B cell (primary cell): ENCODE measurements around the gene CD163L1. TPM values are rescaled to one million over a fixed set of nuclear protein-coding genes. Genes with fewer than 3 reads are reported as not detected.

Source experiments
- ATAC-seq: fragments of 200-7000 bp; cut with Tn5 transposase; one replicate; pipeline ENCODE4 v1.10.0; 2021; ENCODE audit warnings: low read depth, mild to moderate bottlenecking, moderate number of reproducible peaks, moderate library complexity
- CTCF ChIA-PET: fragments of 350-600 bp; sonication (Branson Sonifier 250); formaldehyde crosslinking; loops from one replicate; lab custom pipeline; 2021; ENCODE audit warnings: antibody characterized with exemption, inconsistent platforms; lab: Charles Lee
- POLR2A ChIA-PET: fragments of 350-600 bp; sonication (Branson Sonifier 250); formaldehyde crosslinking; loops from one replicate; lab custom pipeline; 2021; ENCODE audit warnings: antibody characterized with exemption; lab: Charles Lee
- DNase-seq: peaks from one replicate; pipeline ENCODE4 v3.0.0; 2013
- H2AFZ ChIP-seq: 2 replicates; pipeline ENCODE4 v1.6.1; 2012; ENCODE audit warnings: mild to moderate bottlenecking, low read depth, low read length; ENCODE audit not compliant: insufficient read depth, poor library complexity, severe bottlenecking
- H3K27ac ChIP-seq, 2 donors: 1 replicate in 1 of 2; 2 replicates in 1 of 2; pipeline ENCODE4 v1.5.1; 2012 to 2013; ENCODE audit warnings: low read length in 2 of 2, mild to moderate bottlenecking in 2 of 2, moderate library complexity in 1 of 2
- H3K27me3 ChIP-seq, 4 experiments: fragments of 200-600 bp in 1 of 4; sonication (generic) in 1 of 4; replicated peaks in 1 of 4; 1 replicate in 2 of 4; 2 replicates in 2 of 4; pipeline versions ENCODE4 v1.6.1 to v1.7.0; 2013 to 2016; ENCODE audit warnings: low read length in 3 of 4, mild to moderate bottlenecking in 2 of 4, mixed read lengths in 1 of 4, moderate library complexity in 1 of 4; ENCODE audit not compliant: insufficient read depth in 4 of 4, control insufficient read depth in 3 of 4; ENCODE audit errors: control extremely low read depth in 1 of 4
- H3K36me3 ChIP-seq, 2 experiments: replicated peaks in 1 of 2; 1 replicate in 1 of 2; 2 replicates in 1 of 2; pipeline versions ENCODE4 v1.6.1 to v1.7.1; 2013; ENCODE audit warnings: low read length in 1 of 2; ENCODE audit not compliant: insufficient read depth in 2 of 2, control insufficient read depth in 1 of 2; ENCODE audit errors: control extremely low read depth in 1 of 2, extremely low read depth in 1 of 2
- H3K4me1 ChIP-seq, 2 donors: fragments of 200-600 bp in 1 of 2; sonication (generic) in 1 of 2; 1 replicate in 1 of 2; 2 replicates in 1 of 2; pipeline versions ENCODE4 v1.5.1 to v1.6.1; 2013 to 2017; ENCODE audit warnings: low read length in 2 of 2; ENCODE audit not compliant: control insufficient read depth in 2 of 2, insufficient read depth in 2 of 2
- H3K4me2 ChIP-seq: replicated peaks from 2 replicates; pipeline ENCODE3; 2012; ENCODE audit warnings: mild to moderate bottlenecking, low read depth, low read length; ENCODE audit not compliant: poor library complexity, severe bottlenecking
- H3K4me3 ChIP-seq, 5 experiments: fragments of 200-600 bp in 1 of 5; sonication (generic) in 1 of 5; 1 replicate in 3 of 5; 2 replicates in 2 of 5; pipeline versions ENCODE4 v1.5.1 to v1.7.0; 2011 to 2016; ENCODE audit warnings: low read length in 4 of 5, mild to moderate bottlenecking in 4 of 5, low read depth in 2 of 5, control low read depth in 1 of 5, moderate library complexity in 1 of 5; ENCODE audit not compliant: insufficient read depth in 1 of 5; ENCODE audit errors: control extremely low read depth in 1 of 5, extremely low read depth in 1 of 5
- H3K79me2 ChIP-seq: fragments of 200-600 bp; sonication (generic); one replicate; pipeline ENCODE4 v1.6.0; 2016; ENCODE audit warnings: low read length; ENCODE audit not compliant: control insufficient read depth, insufficient read depth
- H3K9ac ChIP-seq: fragments of 200-600 bp; sonication (generic); 2 replicates; pipeline ENCODE4 v1.6.1; 2017; ENCODE audit warnings: mild to moderate bottlenecking, low read length, moderate library complexity
- H3K9me3 ChIP-seq, 3 donors: one replicate each; pipeline versions ENCODE4 v1.6.1 to v1.7.1; 2013; ENCODE audit warnings: low read length in 2 of 3; ENCODE audit not compliant: control insufficient read depth in 2 of 3, insufficient read depth in 1 of 3; ENCODE audit errors: control extremely low read depth in 1 of 3
- H4K20me1 ChIP-seq: 2 replicates; pipeline ENCODE4 v1.6.0; 2012; ENCODE audit warnings: mild to moderate bottlenecking, low read length; ENCODE audit not compliant: insufficient read depth, control insufficient read depth, poor library complexity, severe bottlenecking
- H3K27ac Mint-ChIP-seq: one replicate; pipeline ENCODE4 v1.8.0; 2021; ENCODE audit warnings: mixed read lengths
- H3K27me3 Mint-ChIP-seq: one replicate; pipeline ENCODE4 v1.8.0; 2021; ENCODE audit warnings: mixed read lengths
- H3K4me1 Mint-ChIP-seq: one replicate; pipeline ENCODE4 v1.8.0; 2021; ENCODE audit warnings: mixed read lengths
- H3K4me3 Mint-ChIP-seq: one replicate; pipeline ENCODE4 v1.8.0; 2021; ENCODE audit warnings: mixed read lengths
- H3K9me3 Mint-ChIP-seq: one replicate; pipeline ENCODE4 v1.8.0; 2022; ENCODE audit warnings: mixed read lengths; ENCODE audit not compliant: insufficient read depth
- EZH2 ChIP-seq: IDR thresholded peaks from 2 replicates; pipeline ENCODE4 v1.6.1; 2012; ENCODE audit warnings: borderline replicate concordance, low read depth, mild to moderate bottlenecking, moderate library complexity, low read length; ENCODE audit not compliant: insufficient read depth, poor library complexity, severe bottlenecking
- WGBS: methylation state at CpG from one replicate; pipeline ENCODE4 v1.1.5; 2013; ENCODE audit warnings: missing lambda C conversion rate; ENCODE audit not compliant: insufficient coverage; 5-methylcytosine and 5-hydroxymethylcytosine counted together
- intact Hi-C: fragments of 100-400 bp; cut with micrococcal nuclease; formaldehyde crosslinking; loops from one replicate; pipeline ENCODE4 v1.10.0; 2022
- polyA plus RNA-seq: library from polyadenylated mRNA; depleted of rRNA; stranded (reverse); fragments of >200 nt; gene quantifications from 2 replicates; pipeline ENCODE4 v1.2.3, GENCODE V29; 2012
- total RNA-seq, 2 donors: library from RNA; stranded (reverse); fragments of 120-200 nt in 1 of 2; gene quantifications; 1 replicate in 1 of 2; 2 replicates in 1 of 2; pipeline versions ENCODE4 v1.2.3 to v1.2.4, GENCODE V29; 2013 to 2022
- TF ChIP-seq, protein P1 (sequence below): fragments of 200-600 bp; IDR thresholded peaks from one replicate; pipeline ENCODE4 v1.8.0; 2022; ENCODE audit warnings: antibody characterized with exemption, mild to moderate bottlenecking

CD163L1 gene
- total and polyA plus RNA-seq, 2 donors (not counting 1 experiment from before 2014, with no cell fraction given): 0.32 TPM; not detected in 1

GRCh38 chr12:7444537-7444936 is 584 bp upstream of the CD163L1 start:
- ChIA-PET POLR2A (no interaction called here), CTCF (interaction anchor here (0.6 kb wide), 1 partner anchor 200 kb away, joined by 3 read pairs; no protein-coding TSS in a partner anchor)
- H2AFZ ChIP-seq: no peak overlapping the region
- TF ChIP-seq, protein P1, sequence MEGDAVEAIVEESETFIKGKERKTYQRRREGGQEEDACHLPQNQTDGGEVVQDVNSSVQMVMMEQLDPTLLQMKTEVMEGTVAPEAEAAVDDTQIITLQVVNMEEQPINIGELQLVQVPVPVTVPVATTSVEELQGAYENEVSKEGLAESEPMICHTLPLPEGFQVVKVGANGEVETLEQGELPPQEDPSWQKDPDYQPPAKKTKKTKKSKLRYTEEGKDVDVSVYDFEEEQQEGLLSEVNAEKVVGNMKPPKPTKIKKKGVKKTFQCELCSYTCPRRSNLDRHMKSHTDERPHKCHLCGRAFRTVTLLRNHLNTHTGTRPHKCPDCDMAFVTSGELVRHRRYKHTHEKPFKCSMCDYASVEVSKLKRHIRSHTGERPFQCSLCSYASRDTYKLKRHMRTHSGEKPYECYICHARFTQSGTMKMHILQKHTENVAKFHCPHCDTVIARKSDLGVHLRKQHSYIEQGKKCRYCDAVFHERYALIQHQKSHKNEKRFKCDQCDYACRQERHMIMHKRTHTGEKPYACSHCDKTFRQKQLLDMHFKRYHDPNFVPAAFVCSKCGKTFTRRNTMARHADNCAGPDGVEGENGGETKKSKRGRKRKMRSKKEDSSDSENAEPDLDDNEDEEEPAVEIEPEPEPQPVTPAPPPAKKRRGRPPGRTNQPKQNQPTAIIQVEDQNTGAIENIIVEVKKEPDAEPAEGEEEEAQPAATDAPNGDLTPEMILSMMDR: no peak
- TF ChIP-seq EZH2: no peak
- no peaks in the 10 kb centered on the region for H4K20me1 ChIP-seq
- H3K4me3 ChIP-seq: no peak overlapping the region
- H3K36me3 ChIP-seq: no peaks in the 10 kb centered on the region
- Mint-ChIP-seq H3K9me3 (no peaks in the 10 kb centered on the region), H3K4me1 (no peaks in the 10 kb centered on the region), H3K27me3 (peaks cover 51% of the 10 kb centered on the region), H3K27ac (no peak overlapping the region), H3K4me3 (no peak overlapping the region)
- peaks cover 0 to 15% (median 13%) of the 10 kb centered on the region in 4 experiments for H3K27me3 ChIP-seq
- no peaks in the 10 kb centered on the region for H3K79me2 ChIP-seq
- H3K9ac ChIP-seq: no peak overlapping the region
- no CpG with 5 or more reads among the region's 4 CpGs for WGBS
- intact Hi-C loops: no loop called here
- no peak overlapping the region for H3K27ac ChIP-seq
- peaks cover 0 to 8% (median 0%) of the 10 kb centered on the region in 3 donors for H3K9me3 ChIP-seq
- no peak overlapping the region for H3K4me2 ChIP-seq
- ATAC-seq (no peak), DNase-seq (no peak)
- H3K4me1 ChIP-seq: no peaks in the 10 kb centered on the region

DNA sequence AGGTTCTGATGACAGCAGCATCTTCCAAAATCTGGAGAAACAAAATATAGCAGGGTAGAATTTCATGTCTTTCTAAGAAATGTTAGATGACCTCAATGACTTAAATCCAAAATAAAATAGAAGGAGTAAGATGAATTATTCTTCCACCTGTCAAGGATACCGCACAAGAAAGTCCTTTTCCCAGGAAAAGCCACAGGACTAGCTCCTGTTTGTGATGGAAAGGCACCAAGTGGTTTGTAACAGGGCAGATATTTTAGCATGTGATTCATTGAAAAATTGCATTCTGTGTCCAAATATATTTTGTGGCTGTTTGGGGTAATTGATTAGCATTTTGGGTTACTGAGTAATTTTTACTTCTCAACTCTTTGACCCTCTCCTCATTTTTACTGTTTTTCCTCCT is 2.7 kb downstream of the CD163L1 start:
- Histone ChIP-seq H3K27me3 (peaks cover 0 to 18% (median 13%) of the 10 kb centered on the region in 4 experiments), H3K79me2 (no peaks in the 10 kb centered on the region), H3K4me1 (no peaks in the 10 kb centered on the region), H4K20me1 (no peaks in the 10 kb centered on the region), H3K9ac (no peak overlapping the region), H3K27ac (no peak overlapping the region), H3K4me2 (no peak overlapping the region), H3K36me3 (no peaks in the 10 kb centered on the region), H2AFZ (no peak overlapping the region), H3K4me3 (no peak overlapping the region), H3K9me3 (peaks cover 0 to 8% (median 0%) of the 10 kb centered on the region in 3 donors)
- no peaks in the 10 kb centered on the region for H3K4me1 Mint-ChIP-seq
- H3K9me3 Mint-ChIP-seq: no peaks in the 10 kb centered on the region
- no peak for ATAC-seq
- no peak overlapping the region for H3K27ac Mint-ChIP-seq
- ChIA-PET CTCF (no interaction called here), POLR2A (no interaction called here)
- DNase-seq: no peak
- TF ChIP-seq, protein P1: no peak
- no peak for TF ChIP-seq EZH2
- no CpG with 5 or more reads among the region's 1 CpG for WGBS
- H3K4me3 Mint-ChIP-seq: no peak overlapping the region
- intact Hi-C loops: no loop called here
- peaks cover 40% of the 10 kb centered on the region for H3K27me3 Mint-ChIP-seq
